HepG2 (cell line): Measurements from ENCODE around the gene TBL3. TPM values are rescaled to one million over a fixed set of nuclear protein-coding genes. Genes with fewer than 3 reads are reported as not detected.
A peak's percentile ranks its signal among the peaks of the same experiment; 100 is the strongest.

Source experiments
- ARNT2 ChIP-seq: sonication (generic); formaldehyde crosslinking; IDR thresholded peaks from 2 replicates; pipeline ENCODE4 v1.8.0; 2022; ENCODE audit warnings: mild to moderate bottlenecking, low read depth, missing genetic modification reagents, moderate library complexity
- ATRX ChIP-seq: sonication (generic); formaldehyde crosslinking; IDR thresholded peaks from 2 replicates; pipeline ENCODE4 v1.4.0; 2020; ENCODE audit warnings: missing genetic modification reagents, borderline replicate concordance
- BHLHE40 ChIP-seq: IDR thresholded peaks from 2 replicates; pipeline ENCODE4 v1.6.1; 2011; ENCODE audit warnings: low read length, improper control_type of control experiment
- CC2D1A ChIP-seq: sonication (generic); formaldehyde crosslinking; IDR thresholded peaks from 2 replicates; pipeline ENCODE4 v1.8.1; 2023; ENCODE audit warnings: mild to moderate bottlenecking, missing genetic modification reagents
- ELF3 ChIP-seq: IDR thresholded peaks from 2 replicates; pipeline ENCODE4 v1.6.1; 2016; ENCODE audit warnings: missing genetic modification reagents, missing compliant biosample characterization
- FOSL1 ChIP-seq: sonication (generic); formaldehyde crosslinking; IDR thresholded peaks from 2 replicates; pipeline ENCODE4 v1.9.0; 2021; ENCODE audit warnings: missing genetic modification reagents, borderline replicate concordance
- GZF1 ChIP-seq: sonication (generic); formaldehyde crosslinking; IDR thresholded peaks from 2 replicates; pipeline ENCODE4 v1.5.1; 2020; ENCODE audit warnings: mild to moderate bottlenecking, missing genetic modification reagents
- HMGA1 ChIP-seq: sonication (generic); formaldehyde crosslinking; conservative IDR thresholded peaks from 2 replicates; pipeline ENCODE4 v1.4.0; 2020; ENCODE audit warnings: missing genetic modification reagents
- HNRNPH1 ChIP-seq: fragments of 200-400 bp; formaldehyde crosslinking; optimal IDR thresholded peaks from 2 replicates; pipeline ENCODE3; 2017; ENCODE audit warnings: mild to moderate bottlenecking, low read depth, low read length
- JARID2 ChIP-seq: sonication (generic); formaldehyde crosslinking; IDR thresholded peaks from 2 replicates; pipeline ENCODE4 v1.8.1; 2023; ENCODE audit warnings: missing genetic modification reagents, inconsistent platforms; ENCODE audit not compliant: insufficient replicate concordance
- KMT2A ChIP-seq: sonication (generic); formaldehyde crosslinking; IDR thresholded peaks from 2 replicates; pipeline ENCODE4 v1.4.0; 2020; ENCODE audit warnings: missing genetic modification reagents
- NFE2 ChIP-seq: sonication (generic); formaldehyde crosslinking; IDR thresholded peaks from 2 replicates; pipeline ENCODE4 v1.4.0; 2020; ENCODE audit warnings: missing genetic modification reagents
- NONO ChIP-seq, 2 experiments: fragments of 450-650 bp in 1 of 2; sonication (generic) in 1 of 2; formaldehyde crosslinking in 1 of 2; IDR thresholded peaks in 1 of 2; conservative IDR thresholded peaks in 1 of 2; 2 replicates each; pipeline versions ENCODE4 v1.6.1 to v1.8.0; 2017 to 2022; ENCODE audit warnings: mild to moderate bottlenecking in 1 of 2, missing genetic modification reagents in 1 of 2, moderate library complexity in 1 of 2
- POLR2A ChIP-seq, 2 experiments: IDR thresholded peaks; 2 replicates each; pipeline ENCODE4 v1.6.1; 2011; ENCODE audit warnings: low read depth in 2 of 2, low read length in 2 of 2, mild to moderate bottlenecking in 1 of 2, moderate library complexity in 1 of 2; ENCODE audit not compliant: insufficient read depth in 1 of 2
- POLR2AphosphoS5 ChIP-seq: IDR thresholded peaks from 2 replicates; pipeline ENCODE4 v1.6.1; 2012; ENCODE audit warnings: low read depth, low read length
- TP53 ChIP-seq: sonication (generic); formaldehyde crosslinking; conservative IDR thresholded peaks from 2 replicates; pipeline ENCODE4 v1.4.0; 2020; ENCODE audit warnings: missing genetic modification reagents
- ZBTB14 ChIP-seq: sonication (generic); formaldehyde crosslinking; IDR thresholded peaks from 2 replicates; pipeline ENCODE4 v1.4.0; 2020; ENCODE audit warnings: missing genetic modification reagents
- ZNF101 ChIP-seq: sonication (generic); formaldehyde crosslinking; IDR thresholded peaks from 2 replicates; pipeline ENCODE4 v1.4.0; 2020; ENCODE audit warnings: mild to moderate bottlenecking, low read depth, missing genetic modification reagents, borderline replicate concordance
- ZNF282 ChIP-seq: fragments of 450-650 bp; IDR thresholded peaks from 2 replicates; pipeline ENCODE4 v1.6.1; 2018; ENCODE audit not compliant: partially characterized antibody
- ZNF382 ChIP-seq: sonication (generic); formaldehyde crosslinking; IDR thresholded peaks from 2 replicates; pipeline ENCODE4 v1.5.0; 2020; ENCODE audit warnings: missing genetic modification reagents, mild to moderate bottlenecking, borderline replicate concordance
- ZNF607 ChIP-seq: sonication (generic); formaldehyde crosslinking; IDR thresholded peaks from 2 replicates; pipeline ENCODE4 v1.5.1; 2020; ENCODE audit warnings: missing genetic modification reagents, mild to moderate bottlenecking, borderline replicate concordance
- ZNF710 ChIP-seq: sonication (generic); formaldehyde crosslinking; IDR thresholded peaks from 2 replicates; pipeline ENCODE4 v1.5.0; 2020; ENCODE audit warnings: mild to moderate bottlenecking, missing genetic modification reagents, borderline replicate concordance
- ZNF780A ChIP-seq: sonication (generic); formaldehyde crosslinking; IDR thresholded peaks from 2 replicates; pipeline ENCODE4 v1.8.0; 2022; ENCODE audit warnings: mild to moderate bottlenecking, missing genetic modification reagents, moderate library complexity
- ZNF879 ChIP-seq: sonication (generic); formaldehyde crosslinking; IDR thresholded peaks from 2 replicates; pipeline ENCODE4 v1.8.1; 2023; ENCODE audit warnings: missing genetic modification reagents
- ZZZ3 ChIP-seq: sonication (generic); formaldehyde crosslinking; IDR thresholded peaks from 2 replicates; pipeline ENCODE4 v1.4.0; 2020; ENCODE audit warnings: missing genetic modification reagents, mild to moderate bottlenecking, borderline replicate concordance
- polyA plus RNA-seq, 8 experiments: library from polyadenylated mRNA; depleted of rRNA in 3 of 8; stranded (reverse) in 7 of 8; unstranded in 1 of 8; fragments of >200 nt; fragmentation: Illumina TruSeq in 4 of 8; extraction: Trizol in 4 of 8; gene quantifications; 2 replicates each; pipeline versions ENCODE4 v1.2.1 to v1.2.3, GENCODE V29; 2011 to 2016; ENCODE audit warnings: low read depth in 4 of 8, missing spikeins in 1 of 8, mixed read lengths in 1 of 8; ENCODE audit not compliant: insufficient read depth in 1 of 8
- total RNA-seq, 5 experiments: library from RNA; depleted of rRNA; stranded (reverse); fragments of >200 nt; fragmentation: Illumina TruSeq; extraction: Trizol; gene quantifications; 2 replicates each; pipeline ENCODE4 v1.2.3, GENCODE V29; 2016; ENCODE audit warnings: low read depth in 1 of 5
- TF ChIP-seq, protein P1 (sequence below): sonication (generic); formaldehyde crosslinking; IDR thresholded peaks from 2 replicates; pipeline ENCODE4 v1.5.0; 2020; ENCODE audit warnings: missing genetic modification reagents
- TF ChIP-seq, protein P2 (sequence below): sonication (generic); formaldehyde crosslinking; IDR thresholded peaks from 2 replicates; pipeline ENCODE4 v1.5.0; 2020; ENCODE audit warnings: mild to moderate bottlenecking, low read depth, missing genetic modification reagents, borderline replicate concordance

The TBL3 gene
- total and polyA plus RNA-seq, 2 of the 13 experiments (the other 11 are each of a cell fraction or from before 2014, with no cell fraction given), result 16.8 to 38.0 TPM

DNA sequence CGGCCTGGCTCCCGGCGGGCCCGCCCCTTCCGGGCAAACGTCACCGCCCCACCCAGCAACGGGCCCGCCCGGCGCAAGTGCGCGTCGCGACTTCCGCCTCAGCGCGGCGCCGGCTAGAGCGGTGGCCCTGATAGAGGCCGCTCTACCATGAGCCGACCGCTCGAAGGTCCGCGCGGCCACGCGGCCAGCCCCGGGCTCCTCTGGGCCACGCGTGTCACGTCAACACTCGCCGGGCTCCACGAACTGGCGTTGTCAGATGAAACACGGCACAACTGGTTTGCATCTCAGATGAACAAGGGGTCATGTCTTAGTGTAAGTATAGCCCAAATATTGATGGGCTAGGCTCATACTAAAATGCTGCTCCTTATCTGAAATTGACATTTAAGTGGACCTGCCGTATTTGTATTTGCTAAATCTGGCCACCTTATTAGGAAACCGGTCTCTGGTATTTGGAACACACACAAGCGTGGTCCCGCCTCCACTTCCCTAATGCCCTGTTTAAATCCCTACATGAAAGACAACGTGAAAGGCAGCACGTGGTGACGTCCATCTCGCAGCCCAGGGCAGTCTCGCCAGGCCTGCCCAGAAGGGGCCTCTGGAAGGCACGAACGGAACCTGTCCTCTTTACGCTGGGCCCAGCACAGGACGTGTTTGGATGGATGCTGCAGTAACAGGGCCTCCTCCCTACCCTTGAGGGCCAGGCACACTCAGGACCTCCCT, 38.1 kb downstream of the TBL3 start, which contains the start of gene ZNF598 (continued):
- TF ChIP-seq POLR2AphosphoS5, result peak; percentile 44
- no peak for TF ChIP-seq ELF3 (CRISPR knock-in tag)
- peak; percentile 20 for TF ChIP-seq JARID2
- no peak for TF ChIP-seq FOSL1 (CRISPR knock-in tag)
- TF ChIP-seq TP53 (CRISPR knock-in tag), result no peak
- TF ChIP-seq ZNF710 (CRISPR knock-in tag), result peak; percentile 28; the same call in 1 of the 2 replicates
- no peak for TF ChIP-seq NFE2 (CRISPR knock-in tag)
- peak; percentile 78; the same call in 1 of the 2 replicates for TF ChIP-seq ZNF607 (CRISPR knock-in tag)
- TF ChIP-seq ZBTB14 (CRISPR knock-in tag), result peak; percentile 58; the same call in 1 of the 2 replicates
- no peak for TF ChIP-seq HMGA1
- no peak; the same call in 1 of the 2 replicates for TF ChIP-seq ZZZ3 (CRISPR knock-in tag)
- no peak for TF ChIP-seq HNRNPH1
- peak; percentile 49; the same call in 1 of the 2 replicates for TF ChIP-seq ARNT2
- TF ChIP-seq GZF1 (CRISPR knock-in tag), result no peak
- TF ChIP-seq ZNF879 (CRISPR knock-in tag), result no peak; the same call in 1 of the 2 replicates
- TF ChIP-seq ZNF780A (CRISPR knock-in tag), result no peak
- TF ChIP-seq POLR2A (IDR thresholded peaks at IDR 0.05; ENCODE audit: insufficient read depth in 1 of 2, low read depth in 2 of 2, low read length in 2 of 2), result peak; percentile 63 to 85
- TF ChIP-seq, protein P1, sequence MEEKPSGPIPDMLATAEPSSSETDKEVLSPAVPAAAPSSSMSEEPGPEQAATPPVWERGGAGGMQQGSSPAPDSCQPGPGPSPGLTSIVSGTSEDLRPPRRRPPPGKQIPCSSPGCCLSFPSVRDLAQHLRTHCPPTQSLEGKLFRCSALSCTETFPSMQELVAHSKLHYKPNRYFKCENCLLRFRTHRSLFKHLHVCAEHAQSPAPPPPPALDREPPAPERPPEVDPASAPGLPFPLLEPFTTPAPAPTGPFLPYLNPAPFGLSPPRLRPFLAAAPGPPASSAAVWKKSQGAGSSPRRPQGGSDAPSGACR (CRISPR knock-in tag), result peak; percentile 78; the same call in 1 of the 2 replicates
- no peak for TF ChIP-seq ZNF382 (CRISPR knock-in tag)
- TF ChIP-seq, protein P2, sequence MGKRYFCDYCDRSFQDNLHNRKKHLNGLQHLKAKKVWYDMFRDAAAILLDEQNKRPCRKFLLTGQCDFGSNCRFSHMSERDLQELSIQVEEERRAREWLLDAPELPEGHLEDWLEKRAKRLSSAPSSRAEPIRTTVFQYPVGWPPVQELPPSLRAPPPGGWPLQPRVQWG (CRISPR knock-in tag), result no peak
- TF ChIP-seq ZNF282, result no peak
- TF ChIP-seq BHLHE40, result peak; percentile 28; the same call in 1 of the 2 replicates
- TF ChIP-seq CC2D1A, result no peak
- no peak for TF ChIP-seq ATRX (CRISPR knock-in tag)
- TF ChIP-seq NONO (IDR thresholded peaks at IDR 0.05), result no peak
- peak; percentile 82 for TF ChIP-seq NONO (CRISPR knock-in tag; conservative IDR thresholded peaks at IDR 0.05)
- TF ChIP-seq KMT2A, result 0 out of 2 replicates have a peak, but pooled peaks have one; percentile 60
- TF ChIP-seq ZNF101 (CRISPR knock-in tag), result no peak
